CD4-positive, alpha-beta T cell treated with Interferon alpha-2 for 1 hour (primary cell): ENCODE measurements around the gene SRRM5.
"Not testable (repeated sequence)": the region's sequence is repeated elsewhere in the genome, so short reads cannot be mapped to it uniquely, and the experiment has no call there.

Source experiments
- DNase-seq, 2 donors: peaks; one replicate each; pipeline ENCODE4 v3.0.0-alpha.2; 2020 to 2022

Gene SRRM5

DNA sequence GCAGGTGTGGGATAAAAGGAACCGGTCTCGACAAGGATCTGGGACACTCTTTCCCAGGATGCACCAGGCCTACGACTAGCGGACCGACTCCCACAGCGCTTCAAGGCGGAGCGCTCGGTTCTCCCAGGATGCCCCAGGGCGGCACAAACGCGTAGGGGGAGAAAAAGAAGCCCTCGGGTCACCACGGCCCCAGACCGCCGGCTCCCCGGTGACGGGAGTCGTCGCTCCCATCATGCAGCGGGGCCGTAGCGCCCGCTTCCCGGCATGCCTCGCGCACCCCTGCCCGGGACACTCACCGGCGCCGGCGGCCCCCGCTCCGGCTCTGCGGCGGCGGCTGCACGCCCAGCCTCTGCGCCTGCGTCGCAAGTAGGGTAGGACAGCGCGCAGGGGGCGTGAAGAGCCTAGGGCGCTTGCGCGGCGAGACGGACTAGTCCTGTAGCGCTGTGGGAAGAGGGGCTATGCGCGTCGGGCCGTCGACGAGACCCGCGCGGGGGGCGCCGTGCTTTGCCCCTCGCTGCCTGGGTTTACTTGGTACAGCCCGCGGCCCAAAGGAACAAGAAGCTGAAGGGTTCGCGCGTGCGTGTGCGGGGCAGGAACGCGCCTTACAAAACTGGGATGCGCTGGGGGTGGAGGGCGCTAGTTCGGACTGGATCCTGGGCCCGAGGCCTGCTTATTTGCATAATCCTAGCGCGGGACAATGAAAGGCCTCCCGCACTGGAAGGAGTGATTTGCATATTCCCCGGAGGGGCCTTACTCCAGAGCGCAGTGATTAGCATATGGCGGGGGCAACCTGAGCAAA is 7.6 kb downstream of the SRRM5 start, which contains the start of gene ZNF428:
Gene ZNF428, minus strand, starts transcription at position 368 of the 799 bp plus-strand sequence. CDS start 5,325 bp downstream, outside the sequence.
- peak; percentile 89 to 92 for DNase-seq

DNA sequence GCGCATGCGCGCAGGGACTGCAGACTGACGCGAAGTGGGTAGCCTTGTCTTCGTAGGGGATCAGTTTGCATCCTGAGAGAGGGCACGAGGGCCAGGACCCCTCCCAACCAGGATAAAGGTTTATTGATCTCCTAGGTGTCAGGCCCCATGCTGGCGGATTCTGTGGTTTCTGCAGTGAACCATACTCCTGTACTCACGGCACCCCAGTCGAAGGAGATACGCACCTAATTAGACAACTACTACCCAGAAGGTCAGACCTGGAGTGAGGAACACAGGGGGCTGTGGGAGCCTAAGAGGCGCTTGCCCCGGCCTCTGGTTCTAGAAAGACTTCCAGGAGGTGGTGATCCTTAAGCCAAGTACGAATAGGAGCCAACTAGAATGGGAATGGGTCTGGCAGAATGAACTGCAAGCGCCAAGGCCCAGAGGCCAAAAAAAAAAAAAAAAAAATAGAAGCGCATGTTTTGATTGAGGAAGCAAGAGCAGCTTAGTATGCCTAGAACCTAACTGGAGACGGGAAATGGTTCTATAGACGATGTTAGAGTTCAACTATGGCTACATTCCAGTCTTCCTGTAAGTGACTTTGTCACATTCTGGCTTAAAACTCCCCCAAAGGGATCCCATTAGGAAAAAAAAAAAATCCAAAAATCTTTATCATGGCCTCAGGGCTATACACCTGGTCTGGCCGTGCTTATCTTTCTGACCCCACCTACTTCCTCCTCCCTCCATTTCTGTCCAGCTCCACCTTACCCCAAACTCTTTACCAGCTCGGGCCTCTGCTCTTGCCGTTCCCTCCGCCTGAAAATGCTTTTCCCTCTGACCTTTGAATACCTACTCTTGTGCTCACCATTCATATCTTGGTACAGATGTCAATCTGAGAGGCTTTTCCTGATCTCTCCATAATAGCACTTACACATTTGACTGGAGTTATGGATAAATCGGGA is 8.4 kb downstream of the SRRM5 start:
- DNase-seq = peak in 1 of 2 donors; percentile 88

DNA sequence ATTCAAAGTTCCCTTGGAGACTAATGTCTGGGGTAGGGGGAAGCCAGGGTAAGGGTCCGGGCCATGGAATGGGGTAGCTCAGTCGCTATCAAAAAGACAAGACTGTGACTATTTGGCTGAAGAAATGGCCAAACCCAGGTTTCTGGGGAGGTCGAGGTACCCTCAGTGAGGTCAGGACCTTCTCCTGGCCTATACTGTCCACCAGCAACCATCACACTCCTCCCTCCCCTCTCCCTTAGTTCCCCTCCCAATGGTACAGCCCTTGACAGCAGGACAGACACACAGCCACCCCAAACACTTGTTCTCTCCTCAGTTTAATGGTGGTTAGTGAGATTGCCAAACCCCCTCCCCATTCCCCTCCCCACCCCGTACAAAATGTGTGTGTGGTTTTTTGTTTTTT is 10.2 kb downstream of the SRRM5 start:
- no peak for DNase-seq

DNA sequence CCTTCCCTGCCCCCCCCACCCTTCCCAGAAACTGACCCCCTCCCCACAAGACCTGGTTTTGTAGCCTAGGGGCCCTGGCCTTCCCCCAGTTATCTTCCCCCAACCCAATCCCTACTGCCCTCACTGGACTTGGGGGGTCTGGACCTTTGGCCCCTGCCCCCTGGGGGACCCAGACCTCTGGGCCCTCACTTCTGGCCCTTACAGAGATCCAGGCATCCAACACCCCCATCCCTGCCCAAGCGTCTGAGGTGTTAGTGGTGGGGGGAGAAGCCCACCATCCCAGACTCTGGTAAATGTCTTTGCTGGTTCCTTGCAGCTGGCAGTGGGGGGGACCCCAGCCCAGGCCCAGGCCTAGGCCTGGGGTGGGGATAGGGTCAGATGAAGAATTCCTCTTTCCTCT is 11.1 kb downstream of the SRRM5 start:
- no peak for DNase-seq

DNA sequence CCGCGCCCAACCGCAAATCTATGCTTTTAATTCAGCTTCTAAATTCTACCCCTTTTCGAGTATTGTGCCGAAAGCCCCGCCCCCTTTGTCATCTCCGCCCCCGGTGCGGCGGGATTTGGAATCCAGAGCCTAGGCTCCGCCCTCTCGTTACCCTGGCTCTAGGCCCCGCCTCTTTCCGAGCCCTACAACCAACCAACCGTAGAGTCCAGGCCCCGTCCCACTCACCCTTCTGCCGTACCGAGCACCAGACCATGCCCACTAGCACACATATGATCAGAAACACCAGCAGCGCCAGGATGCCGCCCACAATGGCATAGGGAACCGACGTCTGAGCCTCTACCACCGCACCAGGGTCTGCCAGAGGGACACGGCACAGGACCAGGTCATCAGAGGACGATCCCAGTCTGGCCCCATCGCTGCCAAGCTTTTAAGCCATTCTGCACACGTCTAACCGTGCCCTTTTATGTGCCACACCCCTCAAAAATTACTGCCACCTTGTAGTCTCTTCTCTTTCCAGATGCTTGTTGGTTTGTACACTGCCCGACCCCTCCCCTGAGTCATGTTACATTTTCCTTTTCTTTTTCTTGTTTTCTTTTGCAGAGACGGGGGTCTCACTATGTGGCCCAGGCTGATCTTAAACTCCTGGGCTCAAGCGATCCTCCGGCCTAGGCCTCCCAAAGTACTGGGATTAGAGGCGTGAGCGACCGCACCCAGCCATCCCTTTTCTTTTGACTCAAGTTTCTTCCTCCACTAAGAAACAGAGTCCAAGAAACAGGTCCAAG is 12.2 kb downstream of the SRRM5 start:
- DNase-seq = peak in 1 of 2 donors; percentile 21

DNA sequence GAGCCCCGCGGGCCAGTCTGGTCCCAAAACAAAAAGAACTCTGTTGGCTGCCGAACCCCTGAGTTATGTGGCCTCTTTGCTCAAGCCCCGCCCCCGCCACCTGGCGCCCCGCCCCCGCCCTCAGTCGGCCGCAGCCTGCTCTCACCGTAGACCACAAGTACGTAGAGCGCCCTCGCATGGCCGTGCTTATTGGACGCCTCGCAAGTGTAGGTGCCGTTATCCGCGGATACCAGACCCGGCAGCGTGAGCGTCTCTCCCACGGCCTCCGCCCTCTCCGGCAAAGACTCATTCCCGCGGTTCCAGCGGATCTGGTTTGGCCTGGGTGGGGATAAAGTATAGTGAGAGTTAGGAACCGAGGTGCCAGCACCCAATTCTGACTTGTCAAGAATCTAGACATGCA is 13.0 kb downstream of the SRRM5 start:
- DNase-seq = peak; percentile 87 to 89

DNA sequence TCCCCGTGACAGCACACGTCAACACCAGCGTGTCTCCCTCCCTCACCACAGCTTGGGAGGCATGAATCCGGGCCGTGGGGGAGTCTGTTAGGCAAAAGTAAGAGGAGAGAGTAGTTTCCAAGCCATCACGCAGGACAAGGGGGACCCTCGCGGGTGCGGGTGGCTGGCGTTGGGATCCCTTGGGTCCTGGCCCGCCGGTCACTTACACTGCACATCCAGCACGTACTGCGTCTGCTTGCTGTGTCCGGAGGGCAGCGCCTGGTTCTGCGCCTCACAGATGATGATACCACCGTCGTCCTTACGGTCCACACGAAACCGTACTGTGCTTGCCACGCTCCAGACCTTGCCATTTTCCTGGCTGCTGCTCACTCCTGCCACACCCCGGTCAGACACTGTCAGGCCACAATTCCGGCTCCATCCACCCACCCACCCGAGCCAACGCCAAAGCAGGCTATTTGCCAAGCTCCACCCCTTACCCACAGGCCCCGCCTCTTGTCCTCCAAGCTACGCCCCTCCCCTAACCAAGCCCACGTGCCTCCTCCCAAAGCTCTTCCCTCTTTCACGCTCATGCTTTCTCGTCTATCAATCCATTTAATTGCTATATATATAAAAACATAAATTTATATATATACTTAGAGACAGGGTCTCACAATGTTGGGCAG is 14.2 kb downstream of the SRRM5 start:
- DNase-seq = peak in 1 of 2 donors; percentile 9

DNA sequence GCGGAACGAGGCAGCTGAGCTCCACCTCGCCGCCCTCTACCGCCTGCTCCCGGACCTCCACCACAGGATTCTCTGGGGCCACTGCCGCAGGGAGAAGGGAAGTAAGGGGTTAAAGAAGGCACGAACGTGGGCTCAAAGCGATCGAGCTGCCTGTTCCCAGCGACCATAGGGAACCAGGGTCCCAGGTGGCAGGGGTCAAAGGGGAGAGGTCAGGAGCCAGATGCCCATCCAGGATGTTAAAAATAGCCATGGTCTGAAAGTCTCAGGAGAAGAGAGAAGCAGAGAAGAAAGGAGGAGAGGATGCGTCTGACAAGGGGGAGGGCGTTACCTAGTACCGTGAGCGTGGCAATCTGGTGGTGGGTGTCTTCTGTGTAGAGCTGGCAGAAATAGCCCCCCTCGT is 14.9 kb downstream of the SRRM5 start:
- no peak for DNase-seq

DNA sequence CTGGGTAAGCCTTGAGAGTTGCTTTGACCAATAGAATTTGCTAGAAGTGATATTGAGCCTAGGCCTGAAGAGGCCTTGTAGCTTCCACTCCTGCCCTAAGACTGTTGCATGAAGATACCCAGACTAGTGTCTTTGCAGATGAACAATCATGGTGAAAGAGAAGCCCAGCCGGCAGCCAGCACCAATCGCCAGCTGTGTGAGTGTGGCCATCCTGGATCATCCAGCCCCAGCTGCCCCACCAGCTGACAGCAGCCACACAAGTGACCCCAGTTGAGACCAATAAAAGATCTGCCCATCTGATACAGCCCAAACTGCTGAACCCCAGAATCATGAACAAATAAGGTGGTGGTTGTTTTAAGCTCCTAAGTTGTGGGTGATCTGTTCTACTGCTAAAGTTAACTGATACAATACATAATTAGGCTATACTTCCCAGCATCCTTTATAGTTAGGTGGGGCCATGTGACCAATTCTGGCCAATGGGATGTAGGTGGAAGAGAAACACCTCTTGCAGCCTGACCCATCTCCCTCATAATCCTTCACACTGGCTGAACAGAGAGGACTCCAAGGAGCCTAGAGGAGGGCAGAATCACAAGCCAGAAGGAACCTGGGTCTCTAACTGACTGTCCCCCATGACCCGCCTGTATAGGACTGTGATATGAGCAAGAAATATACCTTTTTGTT is 16.9 kb downstream of the SRRM5 start:
- no peak for DNase-seq

DNA sequence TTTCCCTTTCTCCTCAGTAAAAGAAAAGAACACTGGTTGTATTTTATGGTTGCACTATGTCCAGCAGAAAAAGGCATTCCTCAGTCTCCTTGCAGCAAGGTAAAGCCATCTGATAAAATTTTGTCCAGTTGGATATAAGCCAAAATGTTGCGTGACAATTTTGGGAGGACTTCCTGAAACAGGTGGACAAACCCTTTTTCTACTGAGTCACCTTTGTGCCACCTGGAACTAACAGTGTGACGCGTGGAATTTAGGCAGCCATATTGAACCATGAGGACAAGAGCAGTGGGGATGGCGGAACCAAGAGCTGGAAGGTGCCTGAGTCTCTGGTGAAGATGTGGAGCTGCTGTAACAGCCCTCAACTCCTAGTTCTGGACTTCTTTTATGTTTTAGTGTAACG is 19.6 kb downstream of the SRRM5 start:
- DNase-seq = no peak

DNA sequence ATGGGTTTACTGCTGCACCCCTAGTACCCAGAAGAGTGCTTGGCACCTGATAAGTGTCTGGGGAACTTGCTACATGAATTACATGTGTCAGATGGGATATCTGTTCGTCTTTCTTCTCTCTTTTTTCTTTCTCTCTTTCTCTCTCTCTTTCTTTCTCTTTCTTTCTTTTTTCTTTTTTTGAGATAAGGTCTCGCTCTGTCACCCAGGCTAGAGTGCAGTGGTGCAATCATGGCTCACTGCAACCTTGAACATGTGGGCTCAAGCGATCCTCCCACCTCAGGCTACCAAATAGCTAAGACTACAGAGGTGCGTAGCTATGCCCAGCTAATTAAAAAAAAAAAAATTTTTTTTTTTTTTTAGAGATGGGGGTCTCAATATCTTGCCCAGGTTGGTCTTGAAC is 21.6 kb downstream of the SRRM5 start:
- DNase-seq = no peak

DNA sequence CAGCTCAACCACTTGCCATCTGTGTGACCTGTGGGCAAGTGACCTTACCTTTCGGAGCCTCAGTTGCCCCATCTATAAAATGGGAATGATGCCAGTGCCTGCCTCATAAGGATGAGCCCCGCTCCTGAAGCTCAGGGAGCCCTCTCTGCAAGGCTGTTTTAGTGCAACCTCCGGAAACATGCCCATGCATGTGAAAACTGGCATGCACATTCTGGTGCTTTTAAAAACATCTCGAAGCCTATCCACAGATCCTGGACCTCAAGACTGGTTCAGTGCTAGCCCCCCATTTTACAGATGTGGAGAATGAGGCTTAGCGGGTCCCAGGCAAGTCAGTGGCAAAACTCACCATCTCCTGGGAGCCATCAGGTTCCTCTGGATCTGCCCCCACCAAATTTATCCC is 22.2 kb downstream of the SRRM5 start:
- DNase-seq = no peak

DNA sequence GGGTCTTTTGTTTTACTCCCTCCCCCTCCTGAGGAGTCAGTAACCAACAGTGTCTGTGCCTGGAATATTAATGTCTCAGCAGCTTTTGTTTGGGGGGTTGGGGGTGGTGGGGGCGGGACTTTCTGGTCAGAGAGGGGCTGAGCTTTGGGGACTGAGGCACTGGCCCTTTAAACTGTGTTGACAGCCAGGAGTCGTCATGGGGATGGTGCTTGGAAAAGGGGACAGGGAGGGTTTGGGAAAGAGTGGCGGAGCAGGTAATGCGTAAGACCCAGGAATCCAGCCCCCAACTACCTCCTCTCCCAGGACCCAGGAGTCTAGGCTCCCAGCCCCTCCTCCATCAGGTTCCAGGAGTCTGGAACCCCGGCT is 22.6 kb downstream of the SRRM5 start:
- no peak for DNase-seq

DNA sequence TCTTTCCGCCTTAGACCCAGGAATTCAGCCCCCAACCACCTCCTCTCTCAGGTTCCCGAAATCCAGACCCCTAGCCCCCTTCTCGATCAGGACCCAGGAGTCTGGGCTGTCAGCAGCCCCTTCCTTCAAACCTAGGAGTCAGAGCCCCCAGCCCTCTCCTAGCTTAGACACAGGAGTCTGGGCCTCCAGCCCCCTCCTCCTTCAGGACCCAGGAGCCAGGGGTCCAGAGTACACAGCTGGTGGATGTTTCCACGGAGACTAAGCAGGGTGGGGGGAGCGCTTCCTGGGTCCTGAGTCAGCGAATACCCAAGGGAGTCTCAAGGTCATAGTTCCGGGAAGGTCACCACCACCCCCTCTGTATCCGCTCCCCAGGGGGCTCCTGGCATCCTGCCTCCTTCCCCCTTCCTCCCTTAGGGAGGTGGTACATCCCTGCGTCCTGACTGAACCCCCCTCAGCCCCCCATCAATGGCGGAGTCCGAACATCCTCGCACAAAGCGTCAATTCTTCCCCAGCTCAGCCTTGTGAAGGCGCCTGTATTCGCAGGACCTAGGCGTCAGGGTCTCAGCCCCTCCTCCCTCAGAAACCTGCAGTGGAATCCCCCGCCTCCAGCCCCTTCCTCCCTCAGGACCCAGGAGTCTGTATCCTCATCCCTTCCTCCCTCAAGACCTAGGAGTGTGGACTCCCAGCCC is 23.1 kb downstream of the SRRM5 start:
- DNase-seq = no peak

DNA sequence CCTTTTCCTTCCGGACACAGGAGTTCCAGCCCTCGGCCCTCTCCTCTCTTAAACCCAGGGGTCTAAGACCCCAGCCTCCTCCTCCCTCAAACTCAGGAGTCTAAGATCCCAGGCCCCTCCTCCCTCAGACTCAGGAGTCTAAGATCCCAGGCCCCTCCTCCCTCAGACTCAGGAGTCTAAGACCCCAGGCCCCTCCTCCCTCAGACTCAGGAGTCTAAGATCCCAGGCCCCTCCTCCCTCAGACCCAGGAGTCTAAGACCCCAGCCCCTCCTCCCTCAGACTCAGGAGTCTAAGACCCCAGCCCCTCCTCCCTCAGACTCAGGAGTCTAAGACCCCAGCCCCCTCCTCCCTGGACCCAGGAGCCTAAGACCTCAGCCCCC is 23.7 kb downstream of the SRRM5 start:
- DNase-seq = not testable (repeated sequence)

DNA sequence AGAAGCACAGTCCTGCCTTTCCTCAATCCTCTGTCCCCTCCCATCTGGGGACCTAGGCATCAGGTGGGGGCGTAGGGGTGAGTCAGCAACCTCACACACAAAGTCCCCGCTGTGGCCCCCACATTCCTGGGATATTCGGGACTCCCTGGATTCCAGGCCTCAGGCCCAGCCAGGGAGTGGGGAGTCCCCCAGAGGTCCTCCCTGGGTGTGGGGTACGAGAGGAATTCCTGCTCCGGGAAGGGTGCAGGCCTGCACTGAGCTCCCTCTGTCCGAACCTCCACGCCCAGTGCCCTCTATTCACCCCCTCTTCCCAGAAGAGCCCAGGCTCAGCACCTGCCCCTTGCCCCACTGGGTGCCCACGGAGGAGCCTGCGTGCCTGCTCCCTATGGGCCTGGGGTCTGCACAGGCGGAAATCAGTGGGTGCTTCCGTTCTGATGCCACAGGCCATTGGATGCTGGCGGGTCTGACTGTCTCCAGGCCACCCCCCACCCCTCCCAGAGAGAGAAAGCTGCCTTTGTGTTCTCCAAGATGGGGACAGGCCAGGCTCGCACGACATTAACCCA is 24.3 kb downstream of the SRRM5 start:
- DNase-seq = no peak

DNA sequence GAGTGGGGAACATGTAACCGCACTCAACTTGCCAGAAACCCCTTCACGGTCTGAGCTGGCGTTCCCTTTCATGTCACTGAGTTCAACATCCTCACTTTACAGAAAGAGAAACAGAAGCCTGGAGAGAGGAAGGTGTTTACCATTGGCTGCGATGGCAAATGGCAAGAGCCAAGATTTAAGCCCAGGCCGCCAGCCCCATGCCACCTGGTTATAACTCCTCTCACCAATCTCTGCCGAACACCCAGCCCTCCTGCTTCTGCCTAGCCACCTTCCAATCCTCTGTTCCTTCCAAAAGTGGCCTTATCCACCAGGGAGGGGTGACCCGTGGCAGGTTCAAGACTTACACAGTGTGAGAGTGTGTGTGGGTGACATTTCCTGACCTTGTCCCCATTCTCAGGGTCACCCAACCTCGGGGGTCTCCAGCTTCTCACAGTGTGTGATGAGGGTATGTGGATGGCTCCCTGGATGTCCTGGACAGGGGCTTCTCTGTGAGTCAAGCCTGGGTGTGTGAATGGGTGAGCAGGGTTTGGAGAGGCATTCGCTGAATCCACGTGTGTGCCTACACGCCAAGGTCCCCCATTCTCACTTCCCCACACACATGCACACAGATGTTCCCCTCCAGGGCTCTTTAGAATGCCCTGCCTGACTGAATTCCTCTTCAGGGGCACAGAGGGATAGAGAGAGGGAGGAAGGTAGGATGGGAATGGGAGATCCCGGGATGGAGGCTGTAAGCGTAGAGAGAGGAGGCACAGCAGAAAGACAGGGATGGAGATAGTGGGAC is 26.5 kb downstream of the SRRM5 start:
- peak in 1 of 2 donors; percentile 12 for DNase-seq

DNA sequence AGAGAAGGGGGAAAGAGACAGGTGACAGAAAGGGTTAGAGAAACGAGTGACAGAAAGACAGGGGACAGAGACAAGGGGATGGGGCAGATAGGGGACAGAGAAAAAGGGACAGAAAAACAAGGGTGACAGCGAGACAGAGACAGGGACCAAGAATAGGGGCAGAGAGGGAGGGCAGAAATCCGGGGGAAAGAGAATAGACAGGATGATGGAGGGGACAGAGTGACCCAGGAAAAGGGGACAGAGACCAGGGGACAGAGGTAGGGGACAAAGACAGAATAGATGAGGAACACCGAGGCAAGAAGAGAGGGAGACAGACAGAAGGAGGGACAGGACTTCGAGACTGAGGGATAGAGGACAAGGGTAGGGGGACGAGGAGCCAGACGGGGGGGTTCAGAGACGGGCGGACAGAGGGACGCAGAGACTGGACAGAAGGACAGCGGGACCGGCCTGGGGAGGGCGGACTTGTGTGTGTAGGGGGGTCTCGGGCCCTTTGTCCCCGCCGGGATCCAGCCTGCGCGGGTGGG is 27.2 kb downstream of the SRRM5 start:
- DNase-seq = no peak

DNA sequence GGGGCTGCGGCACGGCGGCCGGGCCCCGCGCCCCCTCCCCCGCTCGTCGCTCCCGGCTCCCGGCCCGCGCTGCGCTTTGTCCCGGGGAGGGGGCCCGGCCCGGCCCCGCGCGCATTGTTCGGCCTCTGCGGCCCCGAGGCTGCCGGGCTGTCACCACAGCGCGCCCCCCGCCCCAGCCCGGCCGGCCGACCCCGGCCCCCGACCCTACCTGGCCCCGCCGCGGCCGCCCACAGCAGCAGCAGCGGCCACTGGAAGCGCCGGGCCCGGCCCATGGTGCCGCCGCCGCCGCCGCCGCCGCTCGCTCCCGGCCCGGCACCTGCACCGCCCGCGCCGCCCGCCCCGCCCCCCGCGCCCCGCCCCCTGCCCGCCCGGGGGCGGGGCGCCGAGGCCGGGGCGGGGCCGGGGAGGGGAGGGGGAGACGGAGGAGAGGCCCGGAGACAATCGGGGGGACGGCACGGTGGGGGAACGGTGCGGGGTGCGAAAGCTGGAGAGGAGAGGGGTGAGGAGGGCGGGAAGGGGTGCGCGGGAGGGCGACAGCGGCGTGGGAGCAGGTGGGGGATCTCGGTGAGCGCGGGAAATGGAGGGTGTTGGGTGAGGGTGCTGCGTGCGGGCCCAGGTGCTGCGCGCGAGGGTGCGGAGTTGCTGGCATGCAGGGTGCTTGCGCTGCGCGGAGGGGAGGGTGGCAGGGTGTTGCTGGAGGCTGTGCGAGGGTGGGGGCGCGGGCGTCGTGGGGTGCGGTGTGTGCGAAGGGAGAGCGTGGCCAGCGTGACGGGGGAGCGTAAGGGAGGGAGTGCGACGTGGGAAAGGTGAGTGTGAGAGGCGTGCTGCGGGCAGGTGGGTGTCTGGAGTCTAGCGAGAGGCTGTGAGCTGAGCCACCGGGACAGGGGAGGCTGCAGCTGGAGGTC is 27.9 kb downstream of the SRRM5 start, which contains the start of gene CADM4:
Gene CADM4, minus strand, starts transcription at position 332 of the 905 bp plus-strand sequence. Its CDS starts 60 bp downstream, at position 272.
- peak; percentile 49 to 70 for DNase-seq
